PC-9 (cell line): ENCODE data around the gene TRIM3. TPM values are rescaled to one million over a fixed set of nuclear protein-coding genes. Genes with fewer than 3 reads are reported as not detected.

Experiments used
- BruUV-seq: library from RNA; stranded (reverse); fragments of 400-500 nt; replicated peaks from 2 replicates; lab custom pipeline; 2021; lab: Mats Ljungman, UMichigan
- CTCF ChIA-PET: fragments of 300-600 bp; sonication (Branson Sonifier 250); formaldehyde crosslinking; loops from one replicate; lab custom pipeline; 2022; ENCODE audit warnings: antibody characterized with exemption; lab: Charles Lee
- POLR2A ChIA-PET: fragments of 300-600 bp; sonication (Branson Sonifier 250); formaldehyde crosslinking; loops from one replicate; lab custom pipeline; 2022; ENCODE audit warnings: antibody characterized with exemption; ENCODE audit not compliant: unreplicated experiment; lab: Charles Lee
- DNase-seq, 2 experiments: peaks; one replicate each; pipeline versions ENCODE4 v3.0.0 to v3.0.0-alpha.2; 2015 to 2022; ENCODE audit warnings: mixed read lengths in 1 of 2
- H2AFZ ChIP-seq: fragments of 200-600 bp; sonication (generic); 2 replicates; pipeline ENCODE4 v1.8.1; 2017; ENCODE audit warnings: antibody characterized with exemption
- H3F3A ChIP-seq: fragments of 200-600 bp; sonication (generic); 2 replicates; pipeline ENCODE4 v1.8.1; 2017; ENCODE audit warnings: antibody characterized with exemption, mild to moderate bottlenecking, low read depth; ENCODE audit not compliant: insufficient read depth
- H3K27ac ChIP-seq: fragments of 200-600 bp; sonication (generic); 2 replicates; pipeline ENCODE4 v1.6.1; 2016; ENCODE audit warnings: mixed run types
- H3K27me3 ChIP-seq: fragments of 200-600 bp; sonication (generic); 2 replicates; pipeline ENCODE4 v1.6.1; 2016; ENCODE audit warnings: low read depth, mixed run types; ENCODE audit not compliant: insufficient read depth
- H3K36me3 ChIP-seq: fragments of 200-600 bp; sonication (generic); 2 replicates; pipeline ENCODE4 v1.6.1; 2016; ENCODE audit warnings: low read depth, mixed run types
- H3K4me1 ChIP-seq: fragments of 200-600 bp; sonication (generic); replicated peaks from 2 replicates; pipeline ENCODE4 v1.6.1; 2016; ENCODE audit warnings: mixed run types; ENCODE audit not compliant: insufficient read depth
- H3K4me2 ChIP-seq: fragments of 200-600 bp; sonication (generic); 2 replicates; pipeline ENCODE4 v1.6.1; 2017; ENCODE audit warnings: mixed run types
- H3K4me3 ChIP-seq: fragments of 200-600 bp; sonication (generic); 2 replicates; pipeline ENCODE4 v1.6.1; 2016; ENCODE audit warnings: mixed run types
- H3K79me2 ChIP-seq: fragments of 200-600 bp; sonication (generic); 2 replicates; pipeline ENCODE4 v1.6.1; 2017; ENCODE audit warnings: low read depth, mixed run types
- H3K9me2 ChIP-seq: fragments of 200-600 bp; sonication (generic); 2 replicates; pipeline ENCODE4 v1.8.1; 2017; ENCODE audit warnings: mild to moderate bottlenecking; ENCODE audit not compliant: insufficient read depth
- H3K9me3 ChIP-seq: fragments of 200-600 bp; sonication (generic); 2 replicates; pipeline ENCODE4 v1.8.1; 2016; ENCODE audit warnings: low read depth; ENCODE audit not compliant: insufficient read depth
- H4K20me1 ChIP-seq: fragments of 200-600 bp; sonication (generic); 2 replicates; pipeline ENCODE4 v1.8.1; 2017; ENCODE audit not compliant: insufficient read depth
- CTCF ChIP-seq: fragments of 200-600 bp; sonication (generic); conservative IDR thresholded peaks from 2 replicates; pipeline ENCODE4 v1.6.1; 2017; ENCODE audit warnings: mixed run types, antibody characterized with exemption, mild to moderate bottlenecking, moderate library complexity
- EZH2 ChIP-seq: fragments of 200-600 bp; sonication (generic); IDR thresholded peaks from 2 replicates; pipeline ENCODE4 v1.8.0; 2017; ENCODE audit warnings: antibody characterized with exemption, low read depth
- intact Hi-C: fragments of 100-400 bp; cut with micrococcal nuclease; formaldehyde crosslinking; loops from one replicate; pipeline ENCODE4 v1.10.0; 2022; ENCODE audit not compliant: unreplicated experiment
- total RNA-seq: library from RNA; stranded (reverse); gene quantifications from 2 replicates; pipeline ENCODE4 v1.2.3, GENCODE V29; 2021

Gene TRIM3
- total RNA-seq, 1 experiment from 2014 or later: 9.0 TPM

DNA sequence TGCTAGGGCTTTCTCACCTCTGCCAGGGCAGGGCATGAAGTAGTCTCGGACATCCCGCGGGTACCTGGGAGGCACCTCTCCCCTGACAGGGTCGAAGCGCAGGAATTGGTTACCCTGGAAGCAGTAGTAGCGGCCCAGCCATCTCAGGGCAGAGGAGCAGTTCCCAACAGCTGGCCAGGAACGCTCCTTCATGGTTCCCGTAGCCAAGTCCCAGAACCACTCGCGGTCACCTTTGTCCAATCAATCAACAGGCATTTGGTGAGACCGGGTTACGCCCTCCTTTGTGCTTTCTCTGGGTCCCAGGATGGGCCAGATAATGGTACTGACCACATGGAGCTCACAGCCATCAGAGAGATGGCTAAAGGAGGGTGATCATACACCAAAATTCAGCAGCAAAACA is 36.3 kb downstream of the TRIM3 start:
- Histone ChIP-seq H3K27ac (no peak overlapping the region), H3K4me2 (no peak overlapping the region), H3K27me3 (no peaks in the 10 kb centered on the region), H3F3A (no peaks in the 10 kb centered on the region), H3K4me3 (no peak overlapping the region), H3K9me2 (no peaks in the 10 kb centered on the region), H3K36me3 (no peaks in the 10 kb centered on the region), H3K9me3 (no peaks in the 10 kb centered on the region), H3K4me1 (no peaks in the 10 kb centered on the region), H2AFZ (no peak overlapping the region), H3K79me2 (no peaks in the 10 kb centered on the region), H4K20me1 (no peaks in the 10 kb centered on the region)
- no peak for TF ChIP-seq CTCF
- no peak for TF ChIP-seq EZH2
- CTCF ChIA-PET: no interaction called here
- intact Hi-C loops: no loop called here
- POLR2A ChIA-PET: no interaction called here
- no peak for DNase-seq
- no TSS peak for BruUV-seq

DNA sequence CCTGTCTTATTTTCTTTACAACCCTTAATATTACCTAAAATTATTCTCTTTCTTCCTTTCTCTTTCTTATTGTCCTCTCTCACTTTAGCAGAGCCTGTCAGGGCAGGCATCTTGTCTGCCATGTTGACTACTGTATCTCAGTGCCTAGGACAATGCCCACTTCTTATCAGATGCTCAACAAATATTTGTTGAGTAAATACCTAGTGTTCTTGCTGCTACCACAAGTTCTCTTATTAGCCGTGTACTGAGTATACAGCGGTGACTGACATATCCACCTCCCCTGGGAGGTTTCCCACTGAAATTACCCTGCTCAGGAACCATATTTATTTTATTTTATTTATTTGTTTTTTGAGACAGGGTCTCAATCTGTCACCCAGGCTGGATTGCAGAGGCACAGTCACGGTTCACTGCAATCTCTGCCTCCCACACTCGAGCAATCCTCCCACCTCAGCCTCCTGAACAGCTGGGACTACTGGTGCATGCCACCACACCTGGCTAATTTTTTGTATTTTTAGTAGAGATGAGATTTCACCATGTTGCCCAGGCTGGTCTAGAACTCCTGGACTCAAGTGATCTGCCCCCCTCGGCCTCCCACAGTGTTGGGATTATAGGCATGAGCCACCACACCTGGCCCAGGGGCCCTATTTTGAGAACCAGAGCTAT is 39.6 kb downstream of the TRIM3 start:
- no peaks in the 10 kb centered on the region for H3K36me3 ChIP-seq
- no peak for DNase-seq
- TF ChIP-seq EZH2 (no peak), CTCF (no peak)
- H3K4me1 ChIP-seq: 0 out of 2 replicates have a peak, but pooled peaks cover 3% of the 10 kb centered on the region
- intact Hi-C loops: loop anchor here (2.0 kb wide), 1 partner anchor 45 kb away; no protein-coding TSS in a partner anchor
- no peaks in the 10 kb centered on the region for H3K27me3 ChIP-seq
- H3K4me2 ChIP-seq: no peak overlapping the region
- no peaks in the 10 kb centered on the region for H4K20me1 ChIP-seq
- no peaks in the 10 kb centered on the region for H3F3A ChIP-seq
- H3K4me3 ChIP-seq: no peak overlapping the region
- no peaks in the 10 kb centered on the region for H3K79me2 ChIP-seq
- ChIA-PET POLR2A (no interaction called here), CTCF (no interaction called here)
- H2AFZ ChIP-seq: no peak overlapping the region
- no peaks in the 10 kb centered on the region for H3K9me2 ChIP-seq
- H3K9me3 ChIP-seq: no peaks in the 10 kb centered on the region
- H3K27ac ChIP-seq: no peak overlapping the region
- no TSS peak for BruUV-seq

DNA sequence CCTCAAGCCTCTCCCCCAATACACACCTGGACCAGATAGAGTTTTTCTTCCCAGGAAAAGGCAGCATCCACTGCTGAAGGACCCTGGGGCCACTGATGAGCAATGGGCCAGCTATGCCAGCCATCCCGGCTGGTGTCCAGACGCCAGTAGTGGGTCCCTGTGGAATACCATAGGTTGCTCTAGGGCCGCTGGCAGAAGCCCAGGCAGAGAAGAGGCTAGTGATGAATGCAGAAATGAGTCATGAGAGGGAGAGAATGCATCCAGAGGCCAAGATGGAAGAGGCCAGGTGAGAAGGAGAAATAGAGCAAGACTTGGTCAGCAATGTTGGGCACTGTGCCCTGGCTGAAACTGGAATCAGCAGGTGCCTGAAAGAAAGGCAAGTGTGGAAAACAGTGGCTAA is 41.9 kb downstream of the TRIM3 start:
- Histone ChIP-seq H2AFZ (no peak overlapping the region), H3K9me3 (no peaks in the 10 kb centered on the region), H3K36me3 (no peaks in the 10 kb centered on the region), H4K20me1 (no peaks in the 10 kb centered on the region), H3F3A (no peaks in the 10 kb centered on the region), H3K27ac (no peak overlapping the region), H3K27me3 (no peaks in the 10 kb centered on the region), H3K4me1 (0 out of 2 replicates have a peak, but pooled peaks cover 3% of the 10 kb centered on the region), H3K79me2 (no peaks in the 10 kb centered on the region), H3K4me3 (no peak overlapping the region), H3K4me2 (no peak overlapping the region), H3K9me2 (no peaks in the 10 kb centered on the region)
- no TSS peak for BruUV-seq
- ChIA-PET POLR2A (no interaction called here), CTCF (no interaction called here)
- peak; percentile 78 to 83 for DNase-seq
- intact Hi-C loops: loop anchor here (2.0 kb wide), 1 partner anchor 43 kb away; no protein-coding TSS in a partner anchor
- no peak for TF ChIP-seq EZH2
- no peak for TF ChIP-seq CTCF
